ENCODE data around the gene HSF5.

The HSF5 gene

GRCh38 chr17:58446086-58446485 is 42.1 kb downstream of the HSF5 start:
- Histone ChIP-seq H3K9ac (ENCODE audit: low read length) (no peak overlapping the region), H3K4ac (ENCODE audit: low read depth in 1 of 2, low read length in 2 of 2) (no peak overlapping the region), H4K91ac (ENCODE audit: low read length) (no peak overlapping the region), H3K27ac (ENCODE audit: low read length, poor library complexity, severe bottlenecking) (no peak overlapping the region), H2BK12ac (ENCODE audit: low read length in 2 of 2) (no peak overlapping the region), H2BK5ac (ENCODE audit: low read depth, low read length, poor library complexity, severe bottlenecking) (no peak overlapping the region), H3K4me3 (ENCODE audit: insufficient read depth in 1 of 2, low read depth in 1 of 2, low read length in 2 of 2) (no peak overlapping the region), H4K8ac (ENCODE audit: low read length) (no peak overlapping the region), H3K23ac (ENCODE audit: low read length in 2 of 2) (no peak overlapping the region), H2BK15ac (ENCODE audit: low read depth, poor library complexity, severe bottlenecking) (no peak overlapping the region), H3K9me3 (ENCODE audit: control insufficient read depth, low read length) (peaks cover 4% of the 10 kb centered on the region), H3K27me3 (ENCODE audit: control insufficient read depth in 1 of 2, insufficient read depth in 1 of 2, low read length in 2 of 2) (peaks cover 13 to 19% of the 10 kb centered on the region in 2 experiments), H3K14ac (ENCODE audit: low read length in 2 of 2) (no peak overlapping the region), H3K79me1 (replicated peaks; ENCODE audit: low read length, poor library complexity, severe bottlenecking) (no peaks in the 10 kb centered on the region), H3K4me1 (ENCODE audit: control insufficient read depth, insufficient read depth, low read depth, low read length) (no peaks in the 10 kb centered on the region), H2AK5ac (ENCODE audit: low read length, severe bottlenecking) (no peak overlapping the region), H3K36me3 (ENCODE audit: control insufficient read depth in 1 of 2, insufficient read depth in 2 of 2, low read depth in 1 of 2, low read length in 2 of 2) (no peaks in the 10 kb centered on the region), H2BK120ac (ENCODE audit: low read depth, low read length) (no peak overlapping the region), H3K18ac (ENCODE audit: low read depth in 1 of 2, low read length in 2 of 2) (no peak overlapping the region), H2AFZ (ENCODE audit: low read depth, low read length) (no peak overlapping the region), H3K4me2 (ENCODE audit: low read length, poor library complexity, severe bottlenecking) (no peak overlapping the region)
- 82% methylated on average over 3 of the region's 6 CpGs for WGBS
- no peak for DNase-seq

- Histone ChIP-seq H3K9me3 (ENCODE audit: control insufficient read depth, low read length) (no peaks in the 10 kb centered on the region), H2AK5ac (ENCODE audit: low read length, severe bottlenecking) (no peak overlapping the region), H3K27me3 (ENCODE audit: control insufficient read depth in 1 of 2, insufficient read depth in 1 of 2, low read length in 2 of 2) (peaks cover 11 to 27% of the 10 kb centered on the region in 2 experiments), H2BK120ac (ENCODE audit: low read depth, low read length) (no peak overlapping the region), H3K23ac (ENCODE audit: low read length in 2 of 2) (no peak overlapping the region), H3K14ac (ENCODE audit: low read length in 2 of 2) (no peak overlapping the region), H3K27ac (ENCODE audit: low read length, poor library complexity, severe bottlenecking) (no peak overlapping the region), H3K79me1 (replicated peaks; ENCODE audit: low read length, poor library complexity, severe bottlenecking) (no peaks in the 10 kb centered on the region), H3K18ac (ENCODE audit: low read depth in 1 of 2, low read length in 2 of 2) (no peak overlapping the region), H4K91ac (ENCODE audit: low read length) (no peak overlapping the region), H3K4ac (ENCODE audit: low read depth in 1 of 2, low read length in 2 of 2) (no peak overlapping the region), H2BK12ac (ENCODE audit: low read length in 2 of 2) (no peak overlapping the region), H2BK15ac (ENCODE audit: low read depth, poor library complexity, severe bottlenecking) (no peak overlapping the region), H4K8ac (ENCODE audit: low read length) (no peak overlapping the region), H2AFZ (ENCODE audit: low read depth, low read length) (no peak overlapping the region), H3K9ac (ENCODE audit: low read length) (no peak overlapping the region), H3K4me3 (ENCODE audit: insufficient read depth in 1 of 2, low read depth in 1 of 2, low read length in 2 of 2) (no peak overlapping the region), H3K4me2 (ENCODE audit: low read length, poor library complexity, severe bottlenecking) (no peak overlapping the region), H3K36me3 (ENCODE audit: control insufficient read depth in 1 of 2, insufficient read depth in 2 of 2, low read depth in 1 of 2, low read length in 2 of 2) (no peaks in the 10 kb centered on the region), H2BK5ac (ENCODE audit: low read depth, low read length, poor library complexity, severe bottlenecking) (no peak overlapping the region), H3K4me1 (ENCODE audit: control insufficient read depth, insufficient read depth, low read depth, low read length) (no peaks in the 10 kb centered on the region)
- 64% methylated on average over 2 of the region's 5 CpGs for WGBS
- DNase-seq, result no peak
These were observed 51.4 kb downstream of the HSF5 start for GRCh38 chr17:58436805-58437239.

GRCh38 chr17:58436245-58436644 is 52.0 kb downstream of the HSF5 start:
- Histone ChIP-seq H4K91ac (ENCODE audit: low read length) (no peak overlapping the region), H3K23ac (ENCODE audit: low read length in 2 of 2) (no peak overlapping the region), H2AFZ (ENCODE audit: low read depth, low read length) (no peak overlapping the region), H3K27ac (ENCODE audit: low read length, poor library complexity, severe bottlenecking) (no peak overlapping the region), H3K18ac (ENCODE audit: low read depth in 1 of 2, low read length in 2 of 2) (no peak overlapping the region), H3K14ac (ENCODE audit: low read length in 2 of 2) (no peak overlapping the region), H2BK15ac (ENCODE audit: low read depth, poor library complexity, severe bottlenecking) (no peak overlapping the region), H3K9ac (ENCODE audit: low read length) (no peak overlapping the region), H2AK5ac (ENCODE audit: low read length, severe bottlenecking) (no peak overlapping the region), H3K36me3 (ENCODE audit: control insufficient read depth in 1 of 2, insufficient read depth in 2 of 2, low read depth in 1 of 2, low read length in 2 of 2) (no peaks in the 10 kb centered on the region), H3K27me3 (ENCODE audit: control insufficient read depth in 1 of 2, insufficient read depth in 1 of 2, low read length in 2 of 2) (peaks cover 7 to 26% of the 10 kb centered on the region in 2 experiments), H3K4me3 (ENCODE audit: insufficient read depth in 1 of 2, low read depth in 1 of 2, low read length in 2 of 2) (no peak overlapping the region), H2BK12ac (ENCODE audit: low read length in 2 of 2) (no peak overlapping the region), H3K9me3 (ENCODE audit: control insufficient read depth, low read length) (no peaks in the 10 kb centered on the region), H3K79me1 (replicated peaks; ENCODE audit: low read length, poor library complexity, severe bottlenecking) (no peaks in the 10 kb centered on the region), H4K8ac (ENCODE audit: low read length) (no peak overlapping the region), H2BK120ac (ENCODE audit: low read depth, low read length) (no peak overlapping the region), H2BK5ac (ENCODE audit: low read depth, low read length, poor library complexity, severe bottlenecking) (no peak overlapping the region), H3K4me2 (ENCODE audit: low read length, poor library complexity, severe bottlenecking) (no peak overlapping the region), H3K4ac (ENCODE audit: low read depth in 1 of 2, low read length in 2 of 2) (no peak overlapping the region), H3K4me1 (ENCODE audit: control insufficient read depth, insufficient read depth, low read depth, low read length) (no peaks in the 10 kb centered on the region)
- no peak for DNase-seq

GRCh38 chr17:58432806-58433573 is 55.2 kb downstream of the HSF5 start:
- no peak overlapping the region for H3K4me3 ChIP-seq (ENCODE audit: insufficient read depth in 1 of 2, low read depth in 1 of 2, low read length in 2 of 2)
- H2BK15ac ChIP-seq (ENCODE audit: low read depth, poor library complexity, severe bottlenecking), result no peak overlapping the region
- no peaks in the 10 kb centered on the region for H3K4me1 ChIP-seq (ENCODE audit: control insufficient read depth, insufficient read depth, low read depth, low read length)
- H3K27ac ChIP-seq (ENCODE audit: low read length, poor library complexity, severe bottlenecking), result no peak overlapping the region
- no peak overlapping the region for H3K4ac ChIP-seq (ENCODE audit: low read depth in 1 of 2, low read length in 2 of 2)
- no peak overlapping the region for H3K4me2 ChIP-seq (ENCODE audit: low read length, poor library complexity, severe bottlenecking)
- no peak overlapping the region for H2AK5ac ChIP-seq (ENCODE audit: low read length, severe bottlenecking)
- no peak overlapping the region for H2BK120ac ChIP-seq (ENCODE audit: low read depth, low read length)
- H3K36me3 ChIP-seq (ENCODE audit: control insufficient read depth in 1 of 2, insufficient read depth in 2 of 2, low read depth in 1 of 2, low read length in 2 of 2), result no peaks in the 10 kb centered on the region
- no peak overlapping the region for H3K14ac ChIP-seq (ENCODE audit: low read length in 2 of 2)
- no peak overlapping the region for H2BK12ac ChIP-seq (ENCODE audit: low read length in 2 of 2)
- no peak overlapping the region for H3K18ac ChIP-seq (ENCODE audit: low read depth in 1 of 2, low read length in 2 of 2)
- H3K79me1 ChIP-seq (replicated peaks; ENCODE audit: low read length, poor library complexity, severe bottlenecking), result no peaks in the 10 kb centered on the region
- H2AFZ ChIP-seq (ENCODE audit: low read depth, low read length), result no peak overlapping the region
- H2BK5ac ChIP-seq (ENCODE audit: low read depth, low read length, poor library complexity, severe bottlenecking), result no peak overlapping the region
- H3K9ac ChIP-seq (ENCODE audit: low read length), result no peak overlapping the region
- no peak overlapping the region for H4K8ac ChIP-seq (ENCODE audit: low read length)
- H3K27me3 ChIP-seq (ENCODE audit: control insufficient read depth in 1 of 2, insufficient read depth in 1 of 2, low read length in 2 of 2), result peaks cover 6 to 27% of the 10 kb centered on the region in 2 experiments
- no peak overlapping the region for H4K91ac ChIP-seq (ENCODE audit: low read length)
- DNase-seq, result no peak
- H3K9me3 ChIP-seq (ENCODE audit: control insufficient read depth, low read length), result no peaks in the 10 kb centered on the region
- no peak overlapping the region for H3K23ac ChIP-seq (ENCODE audit: low read length in 2 of 2)
- WGBS, result 80% methylated on average over 5 of the region's 7 CpGs
